HPDE6-E6E7 (cell line): ENCODE results near the gene SYF2.
"Not testable (repeated sequence)": the region's sequence is repeated elsewhere in the genome, so short reads cannot be mapped to it uniquely, and the experiment has no call there.

Source experiments
- DNase-seq: peaks from one replicate; pipeline ENCODE4 v3.0.0; 2011; ENCODE audit warnings: missing footprints; ENCODE audit errors: extremely low spot score

Gene SYF2

GRCh38 chr1:25232027-25232865, at the start of gene SYF2:
Gene SYF2, minus strand, starts transcription at chr1:25232502. Its CDS starts 35 bp downstream, at chr1:25232467.
- DNase-seq: peak; percentile 73

- DNase-seq: not testable (repeated sequence)
These were observed 47.4 kb upstream of the SYF2 start for GRCh38 chr1:25279693-25280111.

- DNase-seq: not testable (repeated sequence)
These were observed 46.5 kb upstream of the SYF2 start for GRCh38 chr1:25278790-25279189.

- not testable (repeated sequence) for DNase-seq
These were observed 46.1 kb upstream of the SYF2 start for GRCh38 chr1:25278358-25278757.

GRCh38 chr1:25277295-25277694, 45.0 kb upstream of the SYF2 start:
- DNase-seq: not testable (repeated sequence)

GRCh38 chr1:25275648-25276047, 43.3 kb upstream of the SYF2 start:
- not testable (repeated sequence) for DNase-seq

GRCh38 chr1:25272238-25272637, 39.9 kb upstream of the SYF2 start, which contains the start of gene RHD:
Gene RHD, plus strand, starts transcription at chr1:25272509. Its CDS starts 39 bp downstream, at chr1:25272548.
- not testable (repeated sequence) for DNase-seq

- not testable (repeated sequence) for DNase-seq
These were observed 36.0 kb upstream of the SYF2 start for GRCh38 chr1:25268143-25268760.

- not testable (repeated sequence) for DNase-seq
These were observed 35.2 kb upstream of the SYF2 start for GRCh38 chr1:25267288-25268142.

- DNase-seq: not testable (repeated sequence)
These were observed 34.4 kb upstream of the SYF2 start for GRCh38 chr1:25266554-25267287.

- DNase-seq: not testable (repeated sequence)
These were observed 28.0 kb upstream of the SYF2 start for GRCh38 chr1:25260336-25260735.

- not testable (repeated sequence) for DNase-seq
These were observed 27.5 kb upstream of the SYF2 start for GRCh38 chr1:25259813-25260212.

- no peak for DNase-seq
These were observed 24.9 kb upstream of the SYF2 start for GRCh38 chr1:25257196-25257595.

GRCh38 chr1:25256578-25256965, 24.3 kb upstream of the SYF2 start:
- no peak for DNase-seq

GRCh38 chr1:25255706-25256577, 23.6 kb upstream of the SYF2 start:
- DNase-seq: no peak

- no peak for DNase-seq
These were observed 21.6 kb upstream of the SYF2 start for GRCh38 chr1:25253911-25254310.

- no peak for DNase-seq
These were observed 15.8 kb upstream of the SYF2 start for GRCh38 chr1:25247829-25248754.

- DNase-seq: peak; percentile 95
These were observed 14.9 kb upstream of the SYF2 start, which contains the start of gene RSRP1 for GRCh38 chr1:25247024-25247828. Gene RSRP1, minus strand, starts transcription at chr1:25247454. Its CDS starts 491 bp downstream, at chr1:25246963.
